ENCODE results near the gene CYP4F2. TPM values are rescaled to one million over a fixed set of nuclear protein-coding genes. Genes with fewer than 3 reads are reported as not detected.

The CYP4F2 gene
- total and polyA plus RNA-seq, 2 of the 8 experiments (the other 6 are each of a cell fraction or from before 2014, with no cell fraction given) = not detected

GRCh38 chr19:15860522-15860921 lies 37.4 kb downstream of the CYP4F2 start:
- Histone ChIP-seq H3K79me1 (ENCODE audit: low read depth, low read length) (no peaks in the 10 kb centered on the region), H3K27me3 (replicated peaks in 1 of 4; ENCODE audit: control insufficient read depth in 3 of 4, extremely low read depth in 1 of 4, insufficient read depth in 3 of 4, low read length in 3 of 4) (no peaks in the 10 kb centered on the region), H3K23ac (ENCODE audit: insufficient read length) (no peak overlapping the region), H2BK5ac (ENCODE audit: low read depth, low read length) (no peak overlapping the region), H3K23me2 (ENCODE audit: low read depth, low read length) (no peaks in the 10 kb centered on the region), H3K14ac (ENCODE audit: insufficient read length) (no peak overlapping the region), H3K56ac (replicated peaks; ENCODE audit: insufficient read length, low read depth, low read length) (no peak overlapping the region), H3K9me3 (ENCODE audit: insufficient read depth in 2 of 2, low read depth in 1 of 2, low read length in 1 of 2) (peaks cover 39 to 91% of the 10 kb centered on the region in 2 experiments), H2BK120ac (replicated peaks; ENCODE audit: low read depth, low read length) (no peak overlapping the region), H3K79me2 (ENCODE audit: control insufficient read depth in 1 of 2, insufficient read depth in 2 of 2, low read length in 2 of 2) (no peaks in the 10 kb centered on the region), H2AK5ac (ENCODE audit: low read depth, low read length) (no peak overlapping the region), H4K91ac (replicated peaks; ENCODE audit: insufficient read length, low read length) (no peak overlapping the region), H2AFZ (ENCODE audit: low read length) (no peak overlapping the region), H3K27ac (ENCODE audit: low read depth, low read length) (no peak overlapping the region), H3K4me1 (replicated peaks in 1 of 4; ENCODE audit: control insufficient read depth in 3 of 4, insufficient read depth in 4 of 4, low read length in 3 of 4) (no peaks in the 10 kb centered on the region), H3K18ac (ENCODE audit: extremely low read depth, low read length) (no peak overlapping the region), H4K5ac (ENCODE audit: insufficient read length, low read depth, low read length) (no peak overlapping the region), H4K8ac (ENCODE audit: extremely low read depth, insufficient read depth, low read length) (no peak overlapping the region), H2BK12ac (ENCODE audit: low read depth, low read length) (no peak overlapping the region), H2BK20ac (ENCODE audit: low read length) (no peak overlapping the region), H3K4me2 (ENCODE audit: insufficient read depth in 1 of 2, low read depth in 2 of 2, low read length in 2 of 2) (no peak overlapping the region), H3K4me3 (ENCODE audit: extremely low read depth in 1 of 4, insufficient read depth in 2 of 4, low read depth in 3 of 4, low read length in 4 of 4) (no peak overlapping the region), H4K20me1 (replicated peaks in 1 of 2; ENCODE audit: control insufficient read depth in 1 of 2, insufficient read depth in 2 of 2, low read length in 2 of 2) (no peaks in the 10 kb centered on the region), H2BK15ac (ENCODE audit: low read length) (no peak overlapping the region), H3K9ac (replicated peaks in 1 of 4; ENCODE audit: extremely low read depth in 1 of 4, low read depth in 3 of 4, low read length in 3 of 4) (no peak overlapping the region), H3K4ac (replicated peaks; ENCODE audit: insufficient read length, low read depth, low read length) (no peak overlapping the region), H3K36me3 (ENCODE audit: control insufficient read depth in 2 of 4, insufficient read depth in 4 of 4, low read length in 3 of 4) (no peaks in the 10 kb centered on the region)
- ChIA-PET POLR2A (ENCODE audit: partially characterized antibody) (no interaction called here), CTCF (ENCODE audit: partially characterized antibody) (interaction anchor here (0.6 kb wide), 1 partner anchor 1070 kb away, joined by 3 read pairs; no protein-coding TSS in a partner anchor)
- no peak for DNase-seq (ENCODE audit: low read depth in 1 of 2, low spot score in 2 of 2)
- FAIRE-seq = no peak
- WGBS, 2 experiments (ENCODE audit: extremely low coverage in 1 of 2, insufficient coverage in 1 of 2, insufficient read length in 1 of 2, insufficient replicate concordance in 2 of 2, low coverage in 1 of 2, low lambda C conversion rate in 2 of 2, missing lambda C conversion rate in 1 of 2) = 76% methylated on average over 6 of the region's 6 CpGs; no CpG with 5 or more reads in 1 of the 2 experiments
- TF ChIP-seq CHD1 (IDR thresholded peaks at IDR 0.05; ENCODE audit: low read depth, low read length) (no peak), SP2 (IDR thresholded peaks at IDR 0.05; ENCODE audit: low read length) (no peak), FOSL1 (IDR thresholded peaks at IDR 0.05; ENCODE audit: insufficient read depth, low read depth, low read length) (no peak), POU5F1 (IDR thresholded peaks at IDR 0.05; ENCODE audit: low read depth, low read length) (no peak), SUZ12 (IDR thresholded peaks at IDR 0.05; ENCODE audit: low read length) (no peak), PHF8 (conservative IDR thresholded peaks at IDR 0.05; ENCODE audit: low read depth, low read length) (no peak), SIX5 (IDR thresholded peaks at IDR 0.05; ENCODE audit: low read depth, low read length) (no peak), MAX (IDR thresholded peaks at IDR 0.05) (no peak), GABPA (IDR thresholded peaks at IDR 0.05; ENCODE audit: borderline replicate concordance, insufficient read depth, low read length) (no peak), JUND (IDR thresholded peaks at IDR 0.05; ENCODE audit: low read length) (no peak), ZNF274 (IDR thresholded peaks at IDR 0.05; ENCODE audit: borderline replicate concordance, extremely low read depth, low read length) (no peak), EGR1 (IDR thresholded peaks at IDR 0.05; ENCODE audit: borderline replicate concordance, low read depth, low read length) (no peak), BCL11A (IDR thresholded peaks at IDR 0.05; ENCODE audit: low read depth in 2 of 2, low read length in 2 of 2) (no peak), KDM4A (IDR thresholded peaks at IDR 0.05; ENCODE audit: low read depth, low read length, severe bottlenecking) (no peak), EZH2 (IDR thresholded peaks at IDR 0.05; ENCODE audit: low read depth, low read length, severe bottlenecking) (no peak)

Data from H1 (cell line).